HG03280 (cell line): ENCODE data around the gene FAM200C.
"Not testable (repeated sequence)": the region's sequence is repeated elsewhere in the genome, so short reads cannot be mapped to it uniquely, and the experiment has no call there.

Source experiments
- ATAC-seq: cut with Tn5 transposase; IDR thresholded peaks from one replicate; pipeline ENCODE4 v1.9.1; 2021; ENCODE audit warnings: mild to moderate bottlenecking, moderate library complexity; ENCODE audit not compliant: unreplicated experiment

Gene FAM200C

DNA sequence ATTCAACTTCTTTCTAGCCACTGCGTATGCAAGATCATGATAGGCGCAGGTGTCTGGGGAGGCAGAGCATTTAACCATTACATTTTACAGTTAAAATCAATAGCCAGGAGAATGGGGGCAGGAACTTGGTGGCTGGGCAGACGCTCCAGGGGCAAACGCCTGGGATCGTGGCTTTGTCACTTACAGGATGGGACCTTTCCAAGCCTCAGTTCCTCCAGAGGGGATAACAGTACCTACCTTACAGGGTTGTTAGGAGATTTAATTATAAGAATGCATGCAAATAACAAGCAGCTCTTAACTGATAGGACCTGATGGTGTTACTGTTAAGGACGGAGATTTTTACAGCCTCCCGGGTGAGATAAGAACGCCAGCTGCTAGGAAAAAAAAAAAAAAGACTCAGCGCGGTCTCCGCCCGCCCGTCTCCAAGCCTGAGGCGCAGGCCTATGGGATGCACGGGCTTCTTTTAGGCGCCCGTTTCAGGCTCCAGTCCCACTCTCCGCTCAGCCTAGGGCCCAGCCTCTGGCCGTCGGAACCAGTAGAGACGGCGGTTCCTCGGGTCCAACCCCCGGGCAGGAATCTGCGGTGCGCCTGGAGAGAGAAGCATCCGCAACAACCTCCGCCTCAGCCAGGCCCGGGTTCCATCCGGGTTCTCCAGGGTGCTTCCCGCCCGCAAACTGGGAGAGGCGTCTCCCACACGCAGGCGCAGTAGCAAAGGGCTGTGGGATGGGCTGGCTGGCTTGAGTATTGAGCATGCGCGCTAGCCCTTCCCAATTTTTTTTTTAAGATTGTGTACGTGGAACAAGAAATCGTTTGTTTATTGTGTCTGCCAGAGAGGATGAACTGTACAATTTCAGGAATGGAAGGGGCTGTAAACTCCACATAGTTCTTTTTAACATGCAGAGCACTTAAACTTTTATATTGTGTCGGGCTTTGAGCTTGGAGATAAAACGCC is at the start of gene FAM200C:
Gene FAM200C, minus strand, starts transcription at position 653 of the 952 bp plus-strand sequence. CDS start 4,564 bp downstream, outside the sequence.
- peak; percentile 81 for ATAC-seq

DNA sequence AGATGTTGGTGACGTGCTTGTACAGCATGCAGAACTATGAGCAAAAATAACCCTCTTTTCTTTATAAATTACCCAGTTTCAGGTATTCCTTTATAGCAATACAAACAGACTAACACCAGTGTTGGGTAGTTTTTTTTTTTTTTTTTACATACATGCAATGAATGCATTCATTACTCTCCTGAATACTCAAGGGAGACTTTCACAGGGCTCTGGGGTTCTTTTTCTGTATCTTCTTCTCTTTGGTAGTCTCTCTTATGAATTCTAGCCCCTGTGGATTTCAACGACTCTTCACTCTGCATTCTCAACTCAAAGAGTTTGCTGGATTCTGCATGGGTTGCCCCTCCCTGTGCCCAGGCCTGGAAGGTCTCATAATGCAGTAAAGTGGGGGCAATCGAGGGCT is 49.6 kb upstream of the FAM200C start:
- ATAC-seq = no peak

DNA sequence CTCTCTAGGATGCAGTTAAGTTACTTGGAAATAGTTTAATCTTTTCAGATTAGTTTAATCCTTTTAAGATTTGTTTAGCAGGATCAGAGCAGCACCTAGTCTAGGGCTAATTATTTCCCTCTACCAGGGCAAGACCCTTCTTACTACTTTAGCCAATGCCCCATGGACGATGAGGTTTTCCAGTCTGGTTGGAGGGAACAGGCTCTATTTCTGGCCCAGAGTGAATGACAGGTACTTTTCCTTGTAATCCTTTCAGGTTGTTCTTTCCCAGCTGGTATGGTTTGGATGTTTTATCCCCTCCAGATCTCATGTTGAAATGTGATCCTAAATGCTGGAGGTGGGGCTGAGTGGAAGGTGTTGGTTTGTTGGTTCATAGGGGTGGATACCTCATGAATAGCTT is 49.0 kb upstream of the FAM200C start:
- no peak for ATAC-seq

DNA sequence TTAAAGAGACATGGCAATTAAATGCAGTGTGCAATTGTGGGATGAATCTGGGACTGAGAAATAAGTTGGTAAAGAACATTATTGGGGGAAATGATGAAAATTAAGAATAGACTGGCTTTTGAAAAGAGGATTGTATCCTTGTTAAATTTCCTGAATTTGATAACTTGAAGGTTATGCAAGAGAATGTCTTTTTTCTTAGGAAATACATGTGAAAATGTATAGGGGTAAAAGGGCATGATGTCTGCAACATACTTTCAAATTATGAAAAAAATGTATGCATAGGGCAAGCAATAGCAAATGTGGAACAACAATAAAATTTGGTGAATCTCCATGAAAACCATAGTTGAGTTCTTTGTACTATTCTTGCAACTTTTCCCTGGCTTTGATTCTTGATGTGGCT is 45.9 kb upstream of the FAM200C start:
- no peak for ATAC-seq

DNA sequence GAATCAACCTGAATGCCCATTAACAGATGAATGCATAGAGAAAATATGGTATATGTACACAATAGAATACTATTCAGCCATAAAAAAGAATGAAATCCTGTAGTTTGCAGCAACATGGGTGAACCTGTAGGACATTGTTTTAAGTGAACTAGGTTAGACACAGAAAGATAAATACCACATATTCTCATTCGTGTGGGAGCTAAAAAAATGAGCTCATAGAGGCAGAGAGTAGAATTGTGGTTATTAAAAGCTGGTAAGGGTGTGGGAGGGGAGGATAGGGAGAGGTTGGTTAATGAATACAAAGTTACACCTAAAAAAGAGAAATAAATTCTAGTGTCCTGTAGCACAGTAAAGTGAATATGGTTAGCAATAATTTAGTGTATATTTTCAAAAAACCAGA is 45.3 kb upstream of the FAM200C start:
- no peak for ATAC-seq

DNA sequence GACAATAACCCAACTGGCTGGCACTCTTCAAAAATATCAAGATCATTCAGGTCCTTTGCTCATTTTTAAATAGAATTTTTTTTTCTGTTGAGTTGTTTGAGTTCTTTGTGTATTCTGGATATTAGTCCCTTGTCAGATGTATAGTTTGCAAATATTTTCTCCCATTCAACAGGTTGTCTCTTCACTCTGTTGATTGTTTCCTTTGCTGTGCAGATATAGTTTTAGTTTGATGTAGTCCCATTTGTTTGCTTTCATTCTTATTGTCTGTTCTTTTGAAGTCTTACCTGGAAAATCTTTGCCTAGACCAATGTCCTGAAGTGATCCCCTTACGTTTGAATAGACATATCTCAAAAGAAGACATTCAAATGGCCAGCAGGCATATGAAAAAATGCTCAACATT is 44.6 kb upstream of the FAM200C start:
- no peak for ATAC-seq

DNA sequence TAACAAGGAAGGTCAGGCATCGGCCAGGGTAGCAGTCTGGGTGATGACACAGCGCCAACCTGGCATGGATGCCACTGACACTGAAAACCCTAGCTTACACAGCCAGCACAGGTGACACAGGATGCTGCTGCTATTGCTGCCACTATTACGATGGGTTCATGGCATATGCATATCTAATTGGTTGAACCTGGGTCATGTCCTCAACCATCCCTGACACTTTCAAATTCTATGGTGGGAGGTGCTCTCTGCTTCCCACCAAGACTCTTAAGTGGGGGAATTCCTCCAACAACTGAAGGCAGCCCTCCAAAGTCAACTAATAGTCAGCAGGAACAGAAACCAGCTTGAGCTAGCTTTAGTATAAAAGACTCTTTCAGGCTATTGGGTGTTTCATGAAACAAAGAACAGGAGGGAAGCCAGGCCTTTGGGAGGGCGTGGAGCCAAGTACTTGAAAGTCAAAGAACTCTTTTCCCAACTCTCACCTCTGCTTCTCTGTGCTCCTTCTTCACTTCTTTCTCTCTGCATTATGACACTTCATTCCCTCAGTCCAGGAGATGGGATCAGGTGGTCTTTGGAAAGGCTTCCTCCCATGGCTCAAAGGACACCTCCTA is 43.1 kb upstream of the FAM200C start:
- ATAC-seq = no peak

DNA sequence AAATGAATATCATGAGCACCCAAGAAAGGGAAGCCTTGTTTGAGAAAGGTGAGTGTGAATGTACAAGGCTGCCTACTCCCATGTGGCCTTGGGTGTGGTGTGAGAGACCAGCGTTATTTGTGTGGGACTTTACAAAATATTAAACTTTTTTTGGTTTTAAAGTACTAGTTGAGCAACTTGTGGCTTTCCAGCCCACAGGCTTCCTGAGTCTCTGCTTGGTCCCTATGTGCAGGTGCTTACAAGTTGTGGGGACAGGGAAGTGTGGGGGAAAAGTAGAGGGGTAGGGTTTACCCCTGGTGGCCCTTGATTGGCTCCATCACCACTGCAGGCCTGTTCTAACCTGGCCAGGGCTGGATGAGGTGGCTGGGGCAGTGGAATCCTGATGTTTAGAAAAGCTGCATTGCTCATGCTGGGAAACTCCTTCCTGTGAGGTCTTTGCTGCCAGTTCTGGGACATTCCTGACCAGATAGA is 41.5 kb upstream of the FAM200C start:
- ATAC-seq = no peak

DNA sequence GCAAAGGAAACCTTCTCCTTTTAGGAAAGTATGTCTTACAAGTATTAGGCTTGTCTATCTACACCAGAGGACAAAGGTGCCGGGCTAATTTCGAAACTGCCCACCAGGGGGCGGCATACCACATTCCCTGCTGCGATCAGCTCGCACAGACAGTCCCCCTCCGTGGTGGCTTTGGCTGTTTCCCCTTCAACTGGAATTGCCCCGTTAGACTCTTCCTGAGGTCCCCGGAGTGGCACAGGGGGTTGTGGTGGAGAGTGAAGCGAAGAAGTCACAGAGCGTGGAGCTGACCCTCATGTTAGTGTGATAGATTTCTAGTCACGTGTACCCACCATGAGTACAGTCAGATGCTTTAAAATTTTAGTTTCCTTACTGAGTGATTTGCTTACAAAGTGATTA is 39.3 kb upstream of the FAM200C start:
- ATAC-seq = peak; percentile 66

DNA sequence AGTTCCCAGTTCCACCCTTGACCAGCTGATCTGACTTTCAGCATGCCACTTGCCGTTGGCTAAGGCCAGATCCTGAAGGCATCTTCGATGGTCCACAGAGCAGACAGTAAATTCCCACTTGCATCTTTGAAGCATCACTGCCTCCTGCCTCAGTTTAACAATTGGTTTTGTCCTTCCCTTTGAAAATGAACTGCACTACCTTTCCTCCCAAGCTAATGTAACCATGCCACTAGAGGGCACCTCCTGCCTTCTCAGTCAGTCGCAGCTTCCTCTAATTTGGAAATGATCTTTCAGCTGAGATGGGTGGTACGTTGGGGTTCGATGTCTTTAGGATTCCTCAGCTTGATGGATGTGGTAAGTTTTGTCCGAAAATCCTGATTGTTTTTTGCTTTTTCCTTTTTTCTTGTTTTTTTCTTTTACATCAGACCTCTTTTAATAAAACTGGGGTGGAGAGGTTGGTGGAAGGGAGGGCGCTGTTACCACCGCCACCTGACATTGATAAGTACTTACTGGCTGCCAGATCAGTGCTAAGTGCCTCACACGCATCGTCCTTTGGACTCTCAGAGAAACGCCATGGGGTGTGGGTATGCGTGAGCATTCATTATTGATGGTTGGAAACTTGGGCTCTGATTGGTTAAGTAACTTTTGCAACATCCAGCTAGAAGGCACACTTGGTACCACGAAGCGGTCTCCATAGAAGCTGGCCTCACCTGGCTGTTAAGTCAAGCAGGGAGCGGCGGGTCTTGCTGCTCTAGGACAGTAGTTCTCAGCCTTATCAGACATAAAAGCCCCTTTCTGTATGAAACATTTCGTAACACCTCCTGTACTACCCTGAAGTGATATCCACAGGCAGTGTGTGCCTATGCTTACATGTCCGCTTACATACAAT is 38.7 kb upstream of the FAM200C start:
- ATAC-seq = peak; percentile 42

DNA sequence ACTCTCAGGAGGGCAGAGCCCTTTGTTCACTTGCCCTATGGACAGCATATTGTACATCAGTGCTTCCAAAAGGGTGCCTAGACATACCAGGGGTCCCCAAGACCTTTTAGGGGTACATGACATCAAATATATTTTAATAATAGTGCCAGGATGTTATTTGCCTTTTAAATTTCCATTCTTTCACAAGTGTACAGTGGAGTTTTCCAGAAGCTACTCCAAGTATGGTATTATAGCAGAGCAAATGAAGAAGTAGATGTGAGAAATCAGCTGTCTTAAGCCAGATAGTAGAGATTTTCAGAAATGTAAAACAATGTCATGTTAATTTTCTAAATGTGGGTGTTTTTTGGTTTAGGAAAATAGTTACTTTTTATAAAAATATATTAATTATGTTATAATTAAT is 37.4 kb upstream of the FAM200C start:
- ATAC-seq = no peak

DNA sequence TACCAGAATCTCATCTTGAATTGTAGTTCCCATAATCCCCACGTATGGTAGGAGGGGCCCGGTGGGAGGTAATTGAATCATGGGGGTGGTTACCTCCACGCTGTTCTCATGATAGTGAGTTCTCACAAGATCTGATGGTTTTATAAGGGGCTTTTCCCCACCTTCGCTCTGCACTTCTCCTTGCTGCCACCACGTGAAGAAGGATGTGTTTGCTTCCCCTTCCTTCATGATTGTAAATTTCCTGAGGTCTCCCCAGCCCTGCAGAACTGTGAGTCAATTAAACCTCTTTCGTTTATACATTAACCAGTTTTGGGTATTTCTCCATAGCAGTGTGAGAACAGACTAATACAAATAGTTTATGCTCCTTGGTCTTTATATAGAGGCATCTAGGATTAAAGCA is 36.8 kb upstream of the FAM200C start:
- ATAC-seq = not testable (repeated sequence)

DNA sequence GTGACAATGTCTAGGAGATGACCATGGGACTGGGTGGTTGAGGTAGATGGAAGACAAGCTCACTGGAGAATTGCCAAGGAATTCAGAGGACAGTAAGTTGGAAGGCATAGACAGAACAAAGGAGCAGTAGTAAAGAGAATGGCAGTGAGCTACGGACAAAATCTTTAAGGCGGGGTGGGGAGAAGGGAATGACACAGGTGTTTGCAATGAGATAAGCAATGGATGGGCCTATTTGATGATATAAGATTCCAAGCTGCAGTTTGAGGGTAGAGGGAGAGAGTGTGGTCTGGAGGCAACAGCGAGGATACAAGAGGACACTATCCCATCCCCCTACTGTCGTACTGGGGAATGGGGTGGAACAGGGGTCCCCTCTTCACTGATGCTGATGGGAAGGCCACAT is 36.2 kb upstream of the FAM200C start:
- ATAC-seq = no peak

DNA sequence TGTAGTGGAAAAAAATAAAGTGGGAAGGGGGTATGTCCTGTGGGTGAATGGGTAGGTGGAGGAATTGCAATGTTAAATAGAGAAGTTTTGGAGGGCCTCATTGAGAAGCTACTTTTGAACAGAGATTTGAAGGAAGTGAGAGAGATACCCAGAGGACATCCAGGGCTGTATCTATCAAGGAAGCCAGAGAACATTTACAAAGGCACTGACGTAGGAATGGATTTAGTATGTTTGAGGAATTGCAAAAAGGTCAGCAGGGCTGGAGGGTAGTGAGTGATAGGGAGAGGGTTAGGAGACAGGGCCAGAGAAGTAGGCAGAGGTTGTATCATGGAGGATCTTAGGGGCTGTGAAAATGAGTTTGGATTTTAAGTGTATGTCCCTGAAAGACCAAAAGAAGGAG is 35.7 kb upstream of the FAM200C start:
- ATAC-seq = no peak

DNA sequence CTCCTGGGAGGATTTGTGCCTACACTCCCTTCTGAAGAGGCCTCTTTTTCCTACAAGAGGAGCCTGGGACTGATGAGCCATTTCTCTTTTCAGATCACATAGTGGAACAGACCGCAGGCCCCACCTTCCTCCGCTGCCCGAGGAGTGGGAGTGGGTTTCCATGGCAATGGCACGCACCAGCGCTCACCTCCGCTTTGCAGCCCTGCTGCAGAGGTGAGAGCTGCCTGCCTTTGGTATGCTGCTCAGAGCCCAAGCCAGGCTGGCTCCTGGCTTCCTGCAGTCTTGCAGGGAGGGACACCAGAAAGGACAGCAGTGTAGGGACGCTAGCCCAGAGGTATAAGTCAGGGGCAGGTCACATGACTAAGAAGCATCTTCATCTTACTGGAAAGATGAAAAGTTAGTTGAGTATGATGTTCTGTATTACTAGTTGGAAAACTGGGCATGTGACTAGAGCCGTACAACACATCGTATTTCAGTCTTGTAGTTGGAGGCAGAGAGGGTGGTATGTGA is 34.2 kb upstream of the FAM200C start:
- peak; percentile 75 for ATAC-seq

DNA sequence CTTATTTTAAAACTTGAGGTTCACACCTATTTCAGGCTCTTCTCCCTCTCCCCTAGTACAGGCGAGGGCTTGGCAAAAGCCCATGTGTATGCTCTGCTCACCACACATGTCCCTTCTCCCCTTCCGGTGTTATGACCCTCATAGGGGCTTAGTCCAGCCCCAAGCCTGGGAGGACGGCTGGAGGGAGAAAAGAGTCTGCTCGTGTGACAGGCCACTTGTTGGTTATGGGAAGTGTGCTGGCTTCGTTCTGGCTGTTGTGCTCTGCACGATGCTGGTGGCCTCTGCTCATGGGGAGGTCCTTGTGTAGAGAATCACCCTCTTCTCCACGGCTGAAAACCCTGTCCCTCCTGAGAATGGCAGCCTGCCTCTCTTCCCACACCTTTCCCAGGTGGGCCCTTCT is 32.9 kb upstream of the FAM200C start:
- no peak for ATAC-seq

DNA sequence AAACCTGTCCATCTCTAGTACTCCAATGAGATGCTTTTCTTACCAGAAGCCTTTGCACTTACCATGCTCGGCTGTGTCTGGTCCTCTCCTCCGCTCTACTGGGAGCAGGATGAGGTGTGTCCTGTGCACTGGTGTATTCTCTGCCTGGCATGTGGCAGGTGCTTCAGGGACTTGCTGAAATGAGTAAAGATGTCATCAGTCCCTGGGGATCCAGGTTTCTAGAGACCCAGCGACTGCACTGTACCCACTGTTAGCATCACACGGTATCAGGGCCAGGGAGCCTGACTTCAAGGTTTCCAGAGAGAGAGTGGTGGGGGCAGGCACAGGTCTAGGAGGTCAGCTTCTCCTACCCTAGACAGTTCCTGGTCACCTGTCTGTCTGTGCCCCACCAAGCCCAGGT is 32.3 kb upstream of the FAM200C start:
- ATAC-seq = no peak

DNA sequence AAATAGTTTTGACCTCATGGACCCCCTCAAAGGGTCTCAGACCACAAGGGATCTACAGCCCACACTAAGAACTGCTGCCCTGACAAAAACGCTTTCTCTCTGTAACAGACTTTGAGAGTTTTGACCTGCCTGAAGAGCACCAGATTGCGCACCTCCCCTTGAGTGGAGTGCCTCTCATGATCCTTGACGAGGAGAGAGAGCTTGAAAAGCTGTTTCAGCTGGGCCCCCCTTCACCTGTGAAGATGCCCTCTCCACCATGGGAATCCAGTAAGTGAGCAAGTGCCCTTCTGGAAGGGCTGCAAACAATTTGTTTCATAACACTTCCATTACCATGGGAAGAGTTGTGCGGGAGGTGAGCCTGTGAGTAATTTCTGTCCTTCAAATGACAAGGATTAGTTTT is 27.8 kb upstream of the FAM200C start:
- ATAC-seq = no peak

DNA sequence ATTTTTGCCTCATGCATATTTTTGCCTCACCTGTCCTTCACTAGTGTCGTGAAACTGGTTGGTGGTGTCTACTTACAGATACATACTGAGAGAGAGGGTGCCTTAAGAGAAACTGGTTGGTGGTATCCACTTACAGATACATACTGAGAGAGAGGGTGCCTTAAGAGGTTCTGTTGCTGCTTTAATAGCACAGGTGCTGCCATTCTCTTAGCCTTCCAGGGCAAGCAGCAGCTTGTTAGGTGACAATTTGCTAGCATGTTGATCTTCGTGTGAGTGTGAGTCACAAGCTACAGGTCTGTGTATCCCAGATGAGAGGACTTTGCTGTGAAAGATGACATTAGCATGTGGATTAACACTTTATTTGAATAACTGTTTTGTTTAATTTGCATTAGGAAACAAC is 23.2 kb upstream of the FAM200C start:
- no peak for ATAC-seq

DNA sequence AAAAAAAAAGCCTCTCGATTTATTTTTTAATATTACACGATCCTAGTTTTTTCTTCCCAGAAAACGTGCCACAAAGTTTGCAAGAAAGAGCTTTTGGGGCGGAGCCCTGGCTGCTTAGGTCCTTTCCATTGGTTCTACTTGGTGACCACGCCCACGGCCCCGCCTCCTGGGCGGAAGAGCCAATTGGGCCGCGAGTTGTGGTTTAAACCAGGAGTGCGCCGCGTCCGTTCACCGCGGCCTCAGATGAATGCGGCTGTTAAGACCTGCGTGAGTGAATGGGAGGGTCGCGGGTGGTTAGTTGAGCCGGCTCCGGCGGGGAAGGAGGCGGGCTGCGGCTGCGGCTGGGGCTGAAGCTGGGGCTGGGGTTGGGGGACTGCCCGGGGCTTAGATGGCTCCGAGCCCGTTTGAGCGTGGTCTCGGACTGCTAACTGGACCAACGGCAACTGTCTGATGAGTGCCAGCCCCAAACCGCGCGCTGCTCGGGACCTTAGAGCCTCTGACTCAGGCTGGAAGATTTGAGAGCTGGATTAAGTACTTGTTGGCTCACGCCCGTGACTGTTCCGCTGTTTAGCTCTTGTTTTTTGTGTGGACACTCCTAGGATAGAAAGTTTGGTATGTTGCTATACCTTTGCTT is 21.9 kb upstream of the FAM200C start, which contains the start of gene PTTG1:
Gene PTTG1, plus strand, starts transcription at position 231 of the 634 bp plus-strand sequence. CDS start 458 bp downstream, outside the sequence.
- peak; percentile 72 for ATAC-seq

DNA sequence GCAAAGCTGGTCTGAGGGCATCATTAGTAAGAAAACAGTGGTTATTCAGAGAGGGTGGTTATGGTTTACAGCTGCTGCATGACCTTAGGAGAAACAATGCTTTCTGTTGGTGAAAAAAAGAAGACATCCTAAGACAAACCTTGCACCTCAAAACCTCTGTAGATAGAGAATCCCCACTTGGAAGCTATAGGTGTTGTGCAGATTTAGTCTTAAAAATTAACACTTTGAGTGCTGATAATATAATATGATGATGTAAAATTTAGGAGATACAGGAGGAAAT is 20.4 kb upstream of the FAM200C start:
- no peak for ATAC-seq
